Progenitor cell of endocrine pancreas (in vitro differentiated cells): Measurements from ENCODE around the gene MRPL57. TPM values are rescaled to one million over a fixed set of nuclear protein-coding genes. Genes with fewer than 3 reads are reported as not detected.

Source experiments
- DNase-seq: peaks from one replicate; pipeline ENCODE4 v3.0.0; 2021; ENCODE audit warnings: low spot score; ENCODE audit not compliant: unreplicated experiment
- H3K27ac Mint-ChIP-seq: 2 replicates; pipeline ENCODE4 v1.8.0; 2021; ENCODE audit warnings: mild to moderate bottlenecking, moderate library complexity, mixed read lengths
- H3K27me3 Mint-ChIP-seq: 2 replicates; pipeline ENCODE4 v1.8.0; 2021; ENCODE audit warnings: mixed read lengths
- H3K36me3 Mint-ChIP-seq: 2 replicates; pipeline ENCODE4 v1.8.0; 2022; ENCODE audit warnings: mixed read lengths; ENCODE audit not compliant: insufficient read depth
- H3K4me1 Mint-ChIP-seq: 2 replicates; pipeline ENCODE4 v1.8.0; 2021; ENCODE audit warnings: low read depth, mixed read lengths
- H3K4me3 Mint-ChIP-seq: 2 replicates; pipeline ENCODE4 v1.8.0; 2021; ENCODE audit warnings: low read depth, mild to moderate bottlenecking, moderate library complexity, mixed read lengths
- H3K9me3 Mint-ChIP-seq: 2 replicates; pipeline ENCODE4 v1.8.0; 2021; ENCODE audit warnings: low read depth, mixed read lengths
- CTCF ChIP-seq: fragments of 200-600 bp; sonication (generic); IDR thresholded peaks from one replicate; pipeline ENCODE4 v1.5.0; 2021; ENCODE audit warnings: antibody characterized with exemption, mild to moderate bottlenecking; ENCODE audit not compliant: unreplicated experiment
- total RNA-seq: library from RNA; stranded (reverse); gene quantifications from 2 replicates; pipeline ENCODE4 v1.2.1, GENCODE V29; 2021

Gene MRPL57
- total RNA-seq, 1 donor from 2014 or later = 22.8 TPM

DNA sequence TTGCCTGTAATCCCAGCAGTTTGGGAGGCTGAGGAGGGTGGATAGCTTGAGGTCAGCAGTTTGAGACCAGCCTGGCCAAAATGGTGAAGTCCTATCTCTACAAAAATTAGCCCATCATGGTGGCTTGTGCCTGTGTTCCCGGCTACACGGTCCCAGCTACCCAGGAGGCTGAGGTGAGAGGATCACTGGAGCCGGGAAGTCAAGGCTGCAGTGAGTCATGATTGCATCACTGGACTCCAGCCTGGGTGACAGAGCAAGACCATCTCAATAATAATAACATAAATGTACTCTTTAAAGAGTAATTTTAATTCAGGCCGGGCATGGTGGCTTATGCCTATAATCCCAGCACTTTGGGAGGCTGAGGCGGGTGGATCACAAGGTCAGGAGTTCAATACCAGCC, 38.8 kb upstream of the MRPL57 start:
- no peak for TF ChIP-seq CTCF
- Mint-ChIP-seq H3K4me3 (no peak overlapping the region), H3K27me3 (peaks cover 2% of the 10 kb centered on the region), H3K4me1 (peaks cover 12% of the 10 kb centered on the region), H3K9me3 (peaks cover 7% of the 10 kb centered on the region), H3K27ac (no peak overlapping the region), H3K36me3 (peaks cover 5% of the 10 kb centered on the region)
- no peak for DNase-seq

GRCh38 chr13:21138561-21138960, 37.9 kb upstream of the MRPL57 start:
- H3K36me3 Mint-ChIP-seq = peaks cover 10% of the 10 kb centered on the region
- no peak for DNase-seq
- no peak for TF ChIP-seq CTCF
- H3K27ac Mint-ChIP-seq = peak overlapping the region; percentile 74
- peaks cover 15% of the 10 kb centered on the region for H3K4me1 Mint-ChIP-seq
- peak overlapping the region; percentile 67 for H3K4me3 Mint-ChIP-seq
- H3K9me3 Mint-ChIP-seq = peaks cover 7% of the 10 kb centered on the region
- no peaks in the 10 kb centered on the region for H3K27me3 Mint-ChIP-seq

- Mint-ChIP-seq H3K27ac (peak overlapping the region; percentile 99), H3K27me3 (no peaks in the 10 kb centered on the region), H3K9me3 (peaks cover 7% of the 10 kb centered on the region), H3K4me3 (peak overlapping the region; percentile 98), H3K36me3 (peaks cover 13% of the 10 kb centered on the region), H3K4me1 (peaks cover 17% of the 10 kb centered on the region)
- DNase-seq = no peak
- TF ChIP-seq CTCF = no peak
These were observed 37.1 kb upstream of the MRPL57 start for GRCh38 chr13:21139374-21139773.

GRCh38 chr13:21142766-21143165, 33.7 kb upstream of the MRPL57 start:
- TF ChIP-seq CTCF = no peak
- DNase-seq = no peak
- Mint-ChIP-seq H3K4me1 (peaks cover 17% of the 10 kb centered on the region), H3K9me3 (no peaks in the 10 kb centered on the region), H3K27me3 (no peaks in the 10 kb centered on the region), H3K36me3 (peaks cover 20% of the 10 kb centered on the region), H3K4me3 (peak overlapping the region; percentile 58), H3K27ac (peak overlapping the region; percentile 63)

DNA sequence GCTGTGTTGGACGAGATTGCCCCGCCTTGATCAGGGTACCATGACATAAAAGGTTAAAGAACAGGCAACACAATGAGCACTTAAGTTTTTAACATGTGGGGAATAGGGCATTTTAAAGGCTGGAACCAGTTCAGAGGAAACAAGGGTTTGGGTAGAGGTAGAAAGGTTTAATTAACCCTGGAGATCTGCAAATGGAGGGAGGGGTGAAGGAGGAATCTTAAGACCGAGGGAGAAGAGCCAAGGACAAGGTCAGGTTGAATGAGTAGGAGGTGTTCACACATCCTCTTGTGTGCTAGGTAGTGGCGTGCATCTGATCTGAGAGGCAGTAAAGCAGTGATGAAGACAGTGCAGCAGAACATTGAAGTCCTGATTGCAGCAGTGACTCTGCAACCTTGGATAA, 28.6 kb upstream of the MRPL57 start:
- no peak overlapping the region for H3K27ac Mint-ChIP-seq
- no peaks in the 10 kb centered on the region for H3K9me3 Mint-ChIP-seq
- no peak for DNase-seq
- H3K4me3 Mint-ChIP-seq = no peak overlapping the region
- no peak for TF ChIP-seq CTCF
- no peaks in the 10 kb centered on the region for H3K27me3 Mint-ChIP-seq
- H3K4me1 Mint-ChIP-seq = peaks cover 4% of the 10 kb centered on the region
- H3K36me3 Mint-ChIP-seq = peaks cover 13% of the 10 kb centered on the region
